ENCODE measurements around the gene RAI14.

DNA sequence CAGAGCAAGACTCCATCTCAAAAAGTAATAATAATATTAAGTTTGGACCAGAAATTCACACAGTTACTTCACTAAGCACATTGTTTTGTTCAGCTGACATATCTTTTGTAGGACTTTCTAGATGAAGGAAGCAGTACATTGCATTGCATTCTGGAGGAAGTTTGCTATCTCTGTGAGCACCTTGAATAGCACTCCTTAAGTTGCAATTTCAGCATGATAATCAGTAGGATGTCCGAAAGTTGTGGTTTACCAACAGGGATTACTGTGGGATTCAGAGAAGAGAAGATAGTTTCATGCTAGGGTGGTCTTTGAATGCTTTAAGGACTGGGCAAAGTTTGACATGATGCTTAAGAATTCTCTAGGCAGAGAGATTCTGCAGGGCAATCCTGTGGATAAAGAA, 164.5 kb downstream of the RAI14 start:
- TF ChIP-seq, protein P1, sequence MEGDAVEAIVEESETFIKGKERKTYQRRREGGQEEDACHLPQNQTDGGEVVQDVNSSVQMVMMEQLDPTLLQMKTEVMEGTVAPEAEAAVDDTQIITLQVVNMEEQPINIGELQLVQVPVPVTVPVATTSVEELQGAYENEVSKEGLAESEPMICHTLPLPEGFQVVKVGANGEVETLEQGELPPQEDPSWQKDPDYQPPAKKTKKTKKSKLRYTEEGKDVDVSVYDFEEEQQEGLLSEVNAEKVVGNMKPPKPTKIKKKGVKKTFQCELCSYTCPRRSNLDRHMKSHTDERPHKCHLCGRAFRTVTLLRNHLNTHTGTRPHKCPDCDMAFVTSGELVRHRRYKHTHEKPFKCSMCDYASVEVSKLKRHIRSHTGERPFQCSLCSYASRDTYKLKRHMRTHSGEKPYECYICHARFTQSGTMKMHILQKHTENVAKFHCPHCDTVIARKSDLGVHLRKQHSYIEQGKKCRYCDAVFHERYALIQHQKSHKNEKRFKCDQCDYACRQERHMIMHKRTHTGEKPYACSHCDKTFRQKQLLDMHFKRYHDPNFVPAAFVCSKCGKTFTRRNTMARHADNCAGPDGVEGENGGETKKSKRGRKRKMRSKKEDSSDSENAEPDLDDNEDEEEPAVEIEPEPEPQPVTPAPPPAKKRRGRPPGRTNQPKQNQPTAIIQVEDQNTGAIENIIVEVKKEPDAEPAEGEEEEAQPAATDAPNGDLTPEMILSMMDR (conservative IDR thresholded peaks at IDR 0.05), result no peak
- TF ChIP-seq EZH2 (IDR thresholded peaks at IDR 0.05; ENCODE audit: low read depth), result no peak
